Adrenal gland (tissue), 5 donors: ENCODE results near the gene PDLIM4.

Source experiments
- CTCF ChIP-seq, 6 experiments: fragments of 450-650 bp in 4 of 6; fragments of 200-600 bp in 2 of 6; sonication (generic) in 1 of 6; IDR thresholded peaks; 1 replicate in 5 of 6; 2 replicates in 1 of 6; pipeline versions ENCODE4 v1.5.1 to v1.8.0; 2016 to 2021; ENCODE audit warnings: antibody characterized with exemption in 6 of 6, mild to moderate bottlenecking in 2 of 6, moderate library complexity in 1 of 6
- POLR2A ChIP-seq, 2 donors: fragments of 450-650 bp; IDR thresholded peaks; one replicate each; pipeline ENCODE4 v1.6.1; 2017; ENCODE audit warnings: antibody characterized with exemption in 2 of 2, mild to moderate bottlenecking in 2 of 2, moderate library complexity in 1 of 2
- donor health status: DM: no; HTN: no; CAD: no.

GRCh38 chr5:132209131-132209530, 48.4 kb upstream of the PDLIM4 start:
- TF ChIP-seq CTCF (IDR thresholded peaks at IDR 0.05) (no peak), POLR2A (IDR thresholded peaks at IDR 0.05) (no peak)
